ENCODE results near the gene ACTMAP.
"Not testable (repeated sequence)": the region's sequence is repeated elsewhere in the genome, so short reads cannot be mapped to it uniquely, and the experiment has no call there.

GRCh38 chr19:40784146-40784545 lies 33.9 kb upstream of the ACTMAP start:
- not testable (repeated sequence) for TF ChIP-seq CTCF, EZH2, EZH2phosphoT487 (IDR thresholded peaks at IDR 0.05)
